ENCODE measurements around the gene HAUS7. TPM values are rescaled to one million over a fixed set of nuclear protein-coding genes. Genes with fewer than 3 reads are reported as not detected.

The HAUS7 gene
- total RNA-seq, 2 experiments from 2014 or later = 24.4 to 25.6 TPM

DNA sequence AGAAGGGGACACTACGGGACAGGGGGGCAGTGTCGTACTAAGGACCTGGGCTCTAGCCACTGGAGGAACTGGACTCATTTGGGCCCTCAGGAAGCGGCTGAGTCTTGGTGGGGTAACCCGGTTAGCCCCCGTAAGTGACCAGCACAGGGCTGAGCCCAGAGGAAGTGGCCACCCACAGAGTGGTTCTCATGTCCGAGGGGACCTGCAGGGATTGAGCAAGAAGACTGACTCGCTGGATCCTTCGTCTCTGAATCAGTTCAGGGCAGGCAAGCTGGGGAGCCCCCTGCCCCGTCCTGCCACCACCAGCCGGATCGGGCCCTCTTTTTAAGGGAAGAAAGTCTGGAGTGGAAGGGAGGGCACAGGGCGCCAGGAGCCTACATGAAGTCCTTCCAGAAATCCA is 23.7 kb upstream of the HAUS7 start:
- ATAC-seq (ENCODE audit: poor library complexity) = no peak
- H3K27me3 Mint-ChIP-seq = no peaks in the 10 kb centered on the region

GRCh38 chrX:153493085-153493484 is 22.7 kb upstream of the HAUS7 start:
- no peaks in the 10 kb centered on the region for H3K36me3 Mint-ChIP-seq (ENCODE audit: low read depth)
- ATAC-seq (ENCODE audit: poor library complexity) (no peak), DNase-seq (no peak)
- no peak for TF ChIP-seq CTCF (IDR thresholded peaks at IDR 0.05)
- ChIA-PET POLR2A (no interaction called here), CTCF (no interaction called here)
- Histone ChIP-seq H3K27me3 (ENCODE audit: control insufficient read depth in 1 of 2, insufficient read depth in 2 of 2, low read length in 2 of 2) (peaks cover 2 to 5% of the 10 kb centered on the region in 2 experiments), H3K36me3 (ENCODE audit: insufficient read depth, low read length) (no peaks in the 10 kb centered on the region), H3K9me3 (ENCODE audit: control insufficient read depth in 1 of 2, insufficient read depth in 1 of 2, low read length in 2 of 2) (peaks cover 0 to 4% of the 10 kb centered on the region in 2 experiments), H3K4me1 (ENCODE audit: insufficient read depth, low read length) (no peaks in the 10 kb centered on the region), H3K4me3 (ENCODE audit: low read length) (no peak overlapping the region), H3K27ac (ENCODE audit: low read depth in 1 of 2, low read length in 2 of 2) (no peak overlapping the region)
- intact Hi-C loops (cut with DNase I, micrococcal nuclease) = no loop called here
- no peaks in the 10 kb centered on the region for H3K9me3 Mint-ChIP-seq
- no peaks in the 10 kb centered on the region for H3K4me1 Mint-ChIP-seq (ENCODE audit: low read depth)
- H3K27ac Mint-ChIP-seq = no peak overlapping the region
- no peaks in the 10 kb centered on the region for H3K27me3 Mint-ChIP-seq
- no peak overlapping the region for H3K4me3 Mint-ChIP-seq

More for the DNA sequence above, 23.7 kb upstream of the HAUS7 start:
- Histone ChIP-seq H3K4me3 (ENCODE audit: low read length) (no peak overlapping the region), H3K4me1 (ENCODE audit: insufficient read depth, low read length) (no peaks in the 10 kb centered on the region), H3K27me3 (ENCODE audit: control insufficient read depth in 1 of 2, insufficient read depth in 2 of 2, low read length in 2 of 2) (peaks cover 2 to 5% of the 10 kb centered on the region in 2 experiments), H3K27ac (ENCODE audit: low read depth in 1 of 2, low read length in 2 of 2) (no peak overlapping the region), H3K36me3 (ENCODE audit: insufficient read depth, low read length) (no peaks in the 10 kb centered on the region), H3K9me3 (ENCODE audit: control insufficient read depth in 1 of 2, insufficient read depth in 1 of 2, low read length in 2 of 2) (peaks cover 0 to 4% of the 10 kb centered on the region in 2 experiments)
- no peak for DNase-seq
- no peaks in the 10 kb centered on the region for H3K36me3 Mint-ChIP-seq (ENCODE audit: low read depth)
- ChIA-PET POLR2A (no interaction called here), CTCF (no interaction called here)
- no peak overlapping the region for H3K4me3 Mint-ChIP-seq
- H3K4me1 Mint-ChIP-seq (ENCODE audit: low read depth) = no peaks in the 10 kb centered on the region
- intact Hi-C loops (cut with DNase I, micrococcal nuclease) = no loop called here
- H3K27ac Mint-ChIP-seq = no peak overlapping the region
- TF ChIP-seq CTCF (IDR thresholded peaks at IDR 0.05) = no peak
- H3K9me3 Mint-ChIP-seq = no peaks in the 10 kb centered on the region

GRCh38 chrX:153492543-153492942 is 22.2 kb upstream of the HAUS7 start:
- Histone ChIP-seq H3K27ac (ENCODE audit: low read depth in 1 of 2, low read length in 2 of 2) (no peak overlapping the region), H3K27me3 (ENCODE audit: control insufficient read depth in 1 of 2, insufficient read depth in 2 of 2, low read length in 2 of 2) (peaks cover 2 to 5% of the 10 kb centered on the region in 2 experiments), H3K4me3 (ENCODE audit: low read length) (no peak overlapping the region), H3K36me3 (ENCODE audit: insufficient read depth, low read length) (no peaks in the 10 kb centered on the region), H3K9me3 (ENCODE audit: control insufficient read depth in 1 of 2, insufficient read depth in 1 of 2, low read length in 2 of 2) (peaks cover 0 to 4% of the 10 kb centered on the region in 2 experiments), H3K4me1 (ENCODE audit: insufficient read depth, low read length) (no peaks in the 10 kb centered on the region)
- TF ChIP-seq CTCF (IDR thresholded peaks at IDR 0.05) = no peak
- POLR2A ChIA-PET = no interaction called here
- Mint-ChIP-seq H3K27ac (no peak overlapping the region), H3K36me3 (ENCODE audit: low read depth) (no peaks in the 10 kb centered on the region), H3K27me3 (no peaks in the 10 kb centered on the region), H3K4me3 (no peak overlapping the region), H3K4me1 (ENCODE audit: low read depth) (no peaks in the 10 kb centered on the region), H3K9me3 (no peaks in the 10 kb centered on the region)
- DNase-seq (no peak), ATAC-seq (ENCODE audit: poor library complexity) (no peak)
- intact Hi-C loops (cut with DNase I, micrococcal nuclease) = no loop called here
- CTCF ChIA-PET = no interaction called here
